SH-SY5Y (cell line): ENCODE results near the gene ARPC2.

Experiments used
- GATA2 ChIP-seq: IDR thresholded peaks from 2 replicates; pipeline ENCODE4 v1.6.1; 2011; ENCODE audit warnings: mild to moderate bottlenecking, low read depth, low read length
- GATA3 ChIP-seq: IDR thresholded peaks from 2 replicates; pipeline ENCODE4 v1.6.1; 2011; ENCODE audit warnings: low read depth, mild to moderate bottlenecking, low read length, moderate library complexity

DNA sequence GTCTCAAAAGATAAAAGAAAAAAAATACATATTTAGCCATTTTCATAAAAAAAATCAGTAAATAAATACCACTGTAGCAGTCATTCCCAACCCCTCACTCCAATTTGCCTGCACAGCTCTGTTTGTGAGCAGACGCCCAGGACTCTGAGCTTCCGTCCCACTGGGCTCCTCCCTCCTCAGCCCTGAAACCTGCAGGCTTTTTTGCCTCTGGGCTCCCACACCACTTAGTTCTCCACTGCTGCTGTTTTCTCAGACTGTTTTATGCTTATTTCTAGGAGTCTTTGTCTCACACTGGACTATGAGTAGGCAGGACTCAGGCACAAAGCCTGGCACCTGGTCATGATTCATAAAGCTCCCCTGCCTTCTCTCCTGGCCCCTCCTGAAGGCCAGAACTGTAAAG is 44.1 kb upstream of the ARPC2 start:
- TF ChIP-seq GATA2 (no peak), GATA3 (no peak)
